H1 (cell line): ENCODE measurements around the gene DRAP1.

Experiments
- ASH2L ChIP-seq: fragments of 200-600, 300-600 bp; sonication (generic); IDR thresholded peaks from one replicate; pipeline ENCODE4 v1.7.1; 2017; ENCODE audit warnings: low read length
- ATF2 ChIP-seq: IDR thresholded peaks from 2 replicates; pipeline ENCODE4 v1.6.1; 2012; ENCODE audit warnings: low read length, inconsistent platforms
- ATF3 ChIP-seq: IDR thresholded peaks from 2 replicates; pipeline ENCODE4 v1.6.1; 2011; ENCODE audit warnings: low read depth, mild to moderate bottlenecking, low read length; ENCODE audit not compliant: insufficient read depth
- CTCF ChIP-seq, 3 experiments: IDR thresholded peaks; 1 replicate in 2 of 3; 2 replicates in 1 of 3; pipeline versions ENCODE4 v1.5.1 to v1.6.1; 2011; ENCODE audit warnings: low read length in 3 of 3, mild to moderate bottlenecking in 3 of 3, inconsistent platforms in 2 of 3, low read depth in 1 of 3, moderate library complexity in 1 of 3; ENCODE audit not compliant: insufficient read depth in 1 of 3; ENCODE audit errors: control extremely low read depth in 1 of 3
- EZH2 ChIP-seq: fragments of 200-600 bp; sonication (generic); IDR thresholded peaks from 2 replicates; pipeline ENCODE4 v1.7.1; 2012; ENCODE audit warnings: low read depth, mild to moderate bottlenecking, moderate library complexity, low read length, inconsistent platforms; ENCODE audit not compliant: severe bottlenecking
- KDM5A ChIP-seq: fragments of 200-600 bp; IDR thresholded peaks from 2 replicates; pipeline ENCODE4 v1.7.1; 2012; ENCODE audit warnings: mild to moderate bottlenecking, low read length, inconsistent platforms, mixed read lengths
- MAX ChIP-seq: IDR thresholded peaks from 2 replicates; pipeline ENCODE4 v1.6.1; 2012; ENCODE audit warnings: inconsistent platforms
- POLR2A ChIP-seq, 2 experiments: IDR thresholded peaks; 1 replicate in 1 of 2; 2 replicates in 1 of 2; pipeline ENCODE4 v1.6.1; 2011; ENCODE audit warnings: low read depth in 2 of 2, low read length in 2 of 2, mild to moderate bottlenecking in 2 of 2; ENCODE audit errors: control extremely low read depth in 1 of 2
- RFX5 ChIP-seq: IDR thresholded peaks from 2 replicates; pipeline ENCODE4 v1.6.1; 2011; ENCODE audit warnings: low read depth, low read length, improper control_type of control experiment, borderline replicate concordance
- SIX5 ChIP-seq: IDR thresholded peaks from 2 replicates; pipeline ENCODE4 v1.6.1; 2011; ENCODE audit warnings: mild to moderate bottlenecking, low read depth, low read length
- TCF12 ChIP-seq: IDR thresholded peaks from 2 replicates; pipeline ENCODE4 v1.6.1; 2011; ENCODE audit warnings: low read depth, mild to moderate bottlenecking, low read length
- USF2 ChIP-seq: IDR thresholded peaks from 2 replicates; pipeline ENCODE4 v1.6.1; 2011; ENCODE audit warnings: low read length, improper control_type of control experiment

GRCh38 chr11:65895482-65895981 is 23.7 kb upstream of the DRAP1 start:
- TF ChIP-seq ATF2 (no peak), USF2 (no peak), CTCF (IDR thresholded peaks at IDR 0.05; ENCODE audit: control extremely low read depth in 1 of 3, insufficient read depth in 1 of 3, low read depth in 1 of 3, low read length in 3 of 3) (no peak), POLR2A (IDR thresholded peaks at IDR 0.05; ENCODE audit: control extremely low read depth in 1 of 2, low read depth in 2 of 2, low read length in 2 of 2) (no peak; a peak in 1 of 3 replicates), TCF12 (no peak), ATF3 (no peak), SIX5 (no peak), RFX5 (no peak), KDM5A (no peak), MAX (no peak), EZH2 (no peak), ASH2L (no peak)
